ENCODE results near the gene DUS4L. TPM values are rescaled to one million over a fixed set of nuclear protein-coding genes. Genes with fewer than 3 reads are reported as not detected.

The DUS4L gene
- total RNA-seq, 5 donors from 2014 or later (not counting 1 experiment from before 2014, with no cell fraction given), result 9.4 to 14.7 (median 10.8) TPM

- Mint-ChIP-seq H3K36me3 (peaks cover 35% of the 10 kb centered on the region), H3K4me3 (no peak overlapping the region), H3K27ac (no peak overlapping the region), H3K27me3 (no peaks in the 10 kb centered on the region), H3K9me3 (no peaks in the 10 kb centered on the region), H3K4me1 (no peaks in the 10 kb centered on the region)
- Histone ChIP-seq H3K27me3 (replicated peaks in 1 of 2; ENCODE audit: control insufficient read depth in 2 of 2, extremely low read depth in 1 of 2, insufficient read depth in 2 of 2, low read length in 1 of 2) (no peaks in the 10 kb centered on the region), H3K27ac (ENCODE audit: low read length) (no peak overlapping the region), H3K9me3 (no peaks in the 10 kb centered on the region), H3K36me3 (ENCODE audit: control insufficient read depth in 2 of 2, extremely low read depth in 1 of 2, insufficient read depth in 1 of 2, low read length in 1 of 2) (peaks cover 0 to 8% of the 10 kb centered on the region in 2 donors), H3K4me1 (ENCODE audit: control insufficient read depth in 1 of 2, extremely low read depth in 1 of 2, insufficient read depth in 2 of 2, low read length in 2 of 2) (no peaks in the 10 kb centered on the region), H3K4me3 (ENCODE audit: control insufficient read depth in 1 of 2, extremely low read depth in 1 of 2, low read length in 1 of 2) (no peak overlapping the region)
- ATAC-seq (replicated peaks in 1 of 4) (no peak), DNase-seq (no peak)
- POLR2A ChIA-PET, result no interaction called here
- CTCF ChIA-PET, result interaction anchor here in 1 of 2 donors (0.5 to 1.3 kb wide), 3 partner anchors 42 to 270 kb away, joined by 3 to 5 read pairs (median 3); partner anchors contain the start of genes COG5 and DUS4L
- WGBS (ENCODE audit: insufficient coverage), result 80% methylated on average over 1 of the region's 3 CpGs
Measured at GRCh38 chr7:107605218-107605815, 41.5 kb downstream of the DUS4L start.

GRCh38 chr7:107606303-107606702 is 42.5 kb downstream of the DUS4L start:
- CTCF ChIA-PET, result interaction anchor here in 1 of 2 donors (0.5 to 1.3 kb wide), 2 partner anchors 30 to 43 kb away, joined by 4 to 5 read pairs; partner anchors contain the start of genes COG5 and DUS4L

GRCh38 chr7:107609811-107610261 is 46.1 kb downstream of the DUS4L start:
- H3K27ac ChIP-seq (ENCODE audit: low read length), result no peak overlapping the region
- Mint-ChIP-seq H3K27ac (no peak overlapping the region), H3K27me3 (no peaks in the 10 kb centered on the region), H3K36me3 (peaks cover 45% of the 10 kb centered on the region), H3K4me1 (no peaks in the 10 kb centered on the region), H3K4me3 (no peak overlapping the region), H3K9me3 (no peaks in the 10 kb centered on the region)
- no peak for DNase-seq
- no peaks in the 10 kb centered on the region for H3K9me3 ChIP-seq
- ATAC-seq (replicated peaks in 1 of 4), result no peak
- H3K4me3 ChIP-seq (ENCODE audit: control insufficient read depth in 1 of 2, extremely low read depth in 1 of 2, low read length in 1 of 2), result no peak overlapping the region
- no peaks in the 10 kb centered on the region for H3K4me1 ChIP-seq (ENCODE audit: control insufficient read depth in 1 of 2, extremely low read depth in 1 of 2, insufficient read depth in 2 of 2, low read length in 2 of 2)
- WGBS (ENCODE audit: insufficient coverage), result 100% methylated on average over 1 of the region's 4 CpGs
- ChIA-PET POLR2A (interaction anchor here in 1 of 2 donors (0.6 kb wide), 1 partner anchor 79 kb away, joined by 17 read pairs; no protein-coding TSS in a partner anchor), CTCF (no interaction called here)
- peaks cover 0 to 17% of the 10 kb centered on the region in 2 donors for H3K36me3 ChIP-seq (ENCODE audit: control insufficient read depth in 2 of 2, extremely low read depth in 1 of 2, insufficient read depth in 1 of 2, low read length in 1 of 2)
- no peaks in the 10 kb centered on the region for H3K27me3 ChIP-seq (replicated peaks in 1 of 2; ENCODE audit: control insufficient read depth in 2 of 2, extremely low read depth in 1 of 2, insufficient read depth in 2 of 2, low read length in 1 of 2)

More at GRCh38 chr7:107606303-107606702, 42.5 kb downstream of the DUS4L start:
- no peak overlapping the region for H3K4me3 Mint-ChIP-seq
- Histone ChIP-seq H3K27me3 (replicated peaks in 1 of 2; ENCODE audit: control insufficient read depth in 2 of 2, extremely low read depth in 1 of 2, insufficient read depth in 2 of 2, low read length in 1 of 2) (no peaks in the 10 kb centered on the region), H3K4me1 (ENCODE audit: control insufficient read depth in 1 of 2, extremely low read depth in 1 of 2, insufficient read depth in 2 of 2, low read length in 2 of 2) (no peaks in the 10 kb centered on the region), H3K9me3 (no peaks in the 10 kb centered on the region), H3K4me3 (ENCODE audit: control insufficient read depth in 1 of 2, extremely low read depth in 1 of 2, low read length in 1 of 2) (no peak overlapping the region), H3K36me3 (ENCODE audit: control insufficient read depth in 2 of 2, extremely low read depth in 1 of 2, insufficient read depth in 1 of 2, low read length in 1 of 2) (peaks cover 0 to 8% of the 10 kb centered on the region in 2 donors), H3K27ac (ENCODE audit: low read length) (no peak overlapping the region)
- no peaks in the 10 kb centered on the region for H3K9me3 Mint-ChIP-seq
- peaks cover 28% of the 10 kb centered on the region for H3K36me3 Mint-ChIP-seq
- H3K27ac Mint-ChIP-seq, result no peak overlapping the region
- H3K4me1 Mint-ChIP-seq, result no peaks in the 10 kb centered on the region
- ATAC-seq (replicated peaks in 1 of 4) (no peak), DNase-seq (no peak)
- POLR2A ChIA-PET, result interaction anchor here (0.6 to 0.7 kb wide), 3 partner anchors 182 to 541 kb away, joined by 3 to 6 read pairs (median 4); no protein-coding TSS in a partner anchor
- no CpG with 5 or more reads among the region's 1 CpG for WGBS (ENCODE audit: insufficient coverage)
- no peaks in the 10 kb centered on the region for H3K27me3 Mint-ChIP-seq

GRCh38 chr7:107610323-107610722 is 46.6 kb downstream of the DUS4L start:
- POLR2A ChIA-PET, result no interaction called here

GRCh38 chr7:107613439-107613838 is 49.7 kb downstream of the DUS4L start:
- Mint-ChIP-seq H3K27me3 (no peaks in the 10 kb centered on the region), H3K4me3 (no peak overlapping the region), H3K27ac (no peak overlapping the region), H3K4me1 (no peaks in the 10 kb centered on the region), H3K36me3 (peaks cover 51% of the 10 kb centered on the region), H3K9me3 (no peaks in the 10 kb centered on the region)
- CTCF ChIA-PET, result no interaction called here
- Histone ChIP-seq H3K4me3 (ENCODE audit: control insufficient read depth in 1 of 2, extremely low read depth in 1 of 2, low read length in 1 of 2) (no peak overlapping the region), H3K27ac (ENCODE audit: low read length) (no peak overlapping the region), H3K36me3 (ENCODE audit: control insufficient read depth in 2 of 2, extremely low read depth in 1 of 2, insufficient read depth in 1 of 2, low read length in 1 of 2) (peaks cover 0 to 21% of the 10 kb centered on the region in 2 donors), H3K27me3 (replicated peaks in 1 of 2; ENCODE audit: control insufficient read depth in 2 of 2, extremely low read depth in 1 of 2, insufficient read depth in 2 of 2, low read length in 1 of 2) (no peaks in the 10 kb centered on the region), H3K9me3 (no peaks in the 10 kb centered on the region), H3K4me1 (ENCODE audit: control insufficient read depth in 1 of 2, extremely low read depth in 1 of 2, insufficient read depth in 2 of 2, low read length in 2 of 2) (no peaks in the 10 kb centered on the region)
- DNase-seq (no peak), ATAC-seq (replicated peaks in 1 of 4) (no peak)
- no CpG with 5 or more reads among the region's 1 CpG for WGBS (ENCODE audit: insufficient coverage)
- POLR2A ChIA-PET, result no interaction called here

More at GRCh38 chr7:107610323-107610722, 46.6 kb downstream of the DUS4L start:
- Histone ChIP-seq H3K36me3 (ENCODE audit: control insufficient read depth in 2 of 2, extremely low read depth in 1 of 2, insufficient read depth in 1 of 2, low read length in 1 of 2) (peaks cover 0 to 19% of the 10 kb centered on the region in 2 donors), H3K27me3 (replicated peaks in 1 of 2; ENCODE audit: control insufficient read depth in 2 of 2, extremely low read depth in 1 of 2, insufficient read depth in 2 of 2, low read length in 1 of 2) (no peaks in the 10 kb centered on the region), H3K9me3 (no peaks in the 10 kb centered on the region), H3K4me1 (ENCODE audit: control insufficient read depth in 1 of 2, extremely low read depth in 1 of 2, insufficient read depth in 2 of 2, low read length in 2 of 2) (no peaks in the 10 kb centered on the region), H3K27ac (ENCODE audit: low read length) (no peak overlapping the region), H3K4me3 (ENCODE audit: control insufficient read depth in 1 of 2, extremely low read depth in 1 of 2, low read length in 1 of 2) (no peak overlapping the region)
- Mint-ChIP-seq H3K9me3 (no peaks in the 10 kb centered on the region), H3K27me3 (no peaks in the 10 kb centered on the region), H3K4me3 (no peak overlapping the region), H3K36me3 (peaks cover 46% of the 10 kb centered on the region), H3K27ac (no peak overlapping the region), H3K4me1 (no peaks in the 10 kb centered on the region)
- no peak for ATAC-seq (replicated peaks in 1 of 4)
- WGBS (ENCODE audit: insufficient coverage), result no CpG with 5 or more reads among the region's 1 CpG
- no peak for DNase-seq
- CTCF ChIA-PET, result no interaction called here

GRCh38 chr7:107613948-107614347 is 50.2 kb downstream of the DUS4L start:
- DNase-seq, result no peak

More at GRCh38 chr7:107613948-107614347, 50.2 kb downstream of the DUS4L start:
- Mint-ChIP-seq H3K36me3 (peaks cover 47% of the 10 kb centered on the region), H3K9me3 (no peaks in the 10 kb centered on the region), H3K4me1 (no peaks in the 10 kb centered on the region), H3K4me3 (no peak overlapping the region), H3K27ac (no peak overlapping the region), H3K27me3 (no peaks in the 10 kb centered on the region)
- Histone ChIP-seq H3K27ac (ENCODE audit: low read length) (no peak overlapping the region), H3K4me3 (ENCODE audit: control insufficient read depth in 1 of 2, extremely low read depth in 1 of 2, low read length in 1 of 2) (no peak overlapping the region), H3K27me3 (replicated peaks in 1 of 2; ENCODE audit: control insufficient read depth in 2 of 2, extremely low read depth in 1 of 2, insufficient read depth in 2 of 2, low read length in 1 of 2) (no peaks in the 10 kb centered on the region), H3K4me1 (ENCODE audit: control insufficient read depth in 1 of 2, extremely low read depth in 1 of 2, insufficient read depth in 2 of 2, low read length in 2 of 2) (no peaks in the 10 kb centered on the region), H3K9me3 (no peaks in the 10 kb centered on the region), H3K36me3 (ENCODE audit: control insufficient read depth in 2 of 2, extremely low read depth in 1 of 2, insufficient read depth in 1 of 2, low read length in 1 of 2) (peaks cover 0 to 21% of the 10 kb centered on the region in 2 donors)
- CTCF ChIA-PET, result no interaction called here
- POLR2A ChIA-PET, result no interaction called here
- ATAC-seq (replicated peaks in 1 of 4), result no peak
